Lower leg skin (tissue), 3 donors: ENCODE data around the gene MIS18A.

Experiments used
- CTCF ChIP-seq, 3 donors: fragments of 450-650 bp; IDR thresholded peaks; one replicate each; pipeline ENCODE4 v1.5.1; 2016; ENCODE audit warnings: antibody characterized with exemption in 3 of 3, mild to moderate bottlenecking in 3 of 3, moderate library complexity in 2 of 3
- POLR2A ChIP-seq, 2 donors: fragments of 450-650 bp; IDR thresholded peaks; one replicate each; pipeline ENCODE4 v1.6.1; 2016 to 2017; ENCODE audit warnings: antibody characterized with exemption in 2 of 2, mild to moderate bottlenecking in 1 of 2, moderate library complexity in 1 of 2

- no peak for TF ChIP-seq CTCF (IDR thresholded peaks at IDR 0.05)
- TF ChIP-seq POLR2A (IDR thresholded peaks at IDR 0.05), result no peak
Observed at GRCh38 chr21:32309906-32310460, 31.1 kb upstream of the MIS18A start.
